Bronchial epithelial cell (primary cell): ENCODE data around the gene PDIA5. TPM values are rescaled to one million over a fixed set of nuclear protein-coding genes. Genes with fewer than 3 reads are reported as not detected.

Experiments used
- DNase-seq: peaks from one replicate; pipeline ENCODE4 v3.0.0-alpha.2; 2010; ENCODE audit warnings: low read depth
- FAIRE-seq: peaks from 2 replicates; lab custom pipeline; 2011; peaks lifted over from hg19 to GRCh38; lab: Jason Lieb, UNC
- H3K27me3 ChIP-seq: 2 replicates; pipeline ENCODE4 v1.5.1; 2011; ENCODE audit warnings: low read length; ENCODE audit not compliant: control insufficient read depth, insufficient read depth
- H3K36me3 ChIP-seq: 2 replicates; pipeline ENCODE4 v1.5.1; 2011; ENCODE audit warnings: low read length; ENCODE audit not compliant: control insufficient read depth, insufficient read depth
- H3K4me3 ChIP-seq: 2 replicates; pipeline ENCODE4 v1.5.1; 2011; ENCODE audit warnings: mild to moderate bottlenecking, low read depth, low read length, control low read depth
- CTCF ChIP-seq: IDR thresholded peaks from 2 replicates; pipeline ENCODE4 v1.5.1; 2011; ENCODE audit warnings: mild to moderate bottlenecking, moderate library complexity, low read length, control low read depth, inconsistent platforms; ENCODE audit not compliant: insufficient read depth, severe bottlenecking
- total RNA-seq: library from RNA; depleted of rRNA; stranded (reverse); fragments of >200 nt; gene quantifications from 2 replicates; pipeline ENCODE4 v1.2.1, GENCODE V29; 2014

PDIA5 gene
- total RNA-seq, 1 donor from 2014 or later, result 29.2 TPM

GRCh38 chr3:123180791-123181190 lies 114.0 kb downstream of the PDIA5 start:
- FAIRE-seq (no peak), DNase-seq (no peak)
- TF ChIP-seq CTCF, result no peak
- no peaks in the 10 kb centered on the region for H3K36me3 ChIP-seq
- no peak overlapping the region for H3K4me3 ChIP-seq
- H3K27me3 ChIP-seq, result no peaks in the 10 kb centered on the region

GRCh38 chr3:123186695-123187094 lies 119.9 kb downstream of the PDIA5 start:
- Histone ChIP-seq H3K36me3 (no peaks in the 10 kb centered on the region), H3K27me3 (no peaks in the 10 kb centered on the region), H3K4me3 (no peak overlapping the region)
- FAIRE-seq (no peak), DNase-seq (no peak)
- TF ChIP-seq CTCF, result no peak

GRCh38 chr3:123188058-123188457 lies 121.2 kb downstream of the PDIA5 start:
- no peak for TF ChIP-seq CTCF
- Histone ChIP-seq H3K36me3 (no peaks in the 10 kb centered on the region), H3K4me3 (no peak overlapping the region), H3K27me3 (no peaks in the 10 kb centered on the region)
- DNase-seq (no peak), FAIRE-seq (no peak)

- Histone ChIP-seq H3K4me3 (no peak overlapping the region), H3K27me3 (no peaks in the 10 kb centered on the region), H3K36me3 (no peaks in the 10 kb centered on the region)
- DNase-seq, result no peak
- no peak for TF ChIP-seq CTCF
- no peak for FAIRE-seq
Measured at GRCh38 chr3:123193448-123194101, 126.8 kb downstream of the PDIA5 start.

GRCh38 chr3:123194552-123194951 lies 127.7 kb downstream of the PDIA5 start:
- TF ChIP-seq CTCF, result peak; percentile 72
- peak; percentile 45 for DNase-seq
- Histone ChIP-seq H3K27me3 (no peaks in the 10 kb centered on the region), H3K36me3 (no peaks in the 10 kb centered on the region), H3K4me3 (no peak overlapping the region)
- no peak for FAIRE-seq

- no peak for TF ChIP-seq CTCF
- Histone ChIP-seq H3K27me3 (no peaks in the 10 kb centered on the region), H3K36me3 (no peaks in the 10 kb centered on the region), H3K4me3 (no peak overlapping the region)
- DNase-seq (no peak), FAIRE-seq (no peak)
Measured at GRCh38 chr3:123198372-123198771, 131.5 kb downstream of the PDIA5 start.
